HepG2 (cell line): Measurements from ENCODE around the gene SH2D3A. TPM values are rescaled to one million over a fixed set of nuclear protein-coding genes. Genes with fewer than 3 reads are reported as not detected.

Experiments
- ATAC-seq: fragments of 200-7000 bp; cut with Tn5 transposase; 3 replicates; pipeline ENCODE4 v1.9.1; 2020; ENCODE audit warnings: mild to moderate bottlenecking, moderate library complexity
- BruUV-seq: library from RNA; stranded (reverse); fragments of 400-500 nt; replicated peaks from 2 replicates; lab custom pipeline; 2021; lab: Mats Ljungman, UMichigan
- CTCF ChIA-PET: fragments of 300-600 bp; formaldehyde crosslinking; extraction: SDS; loops from one replicate; lab custom pipeline; 2021; ENCODE audit warnings: low total read pairs, inconsistent platforms, low intra/inter-chr PET ratio; lab: Yijun Ruan, JAX
- POLR2A ChIA-PET: fragments of 350-600 bp; sonication (Branson Sonifier 250); formaldehyde crosslinking; loops from one replicate; lab custom pipeline; 2020; ENCODE audit warnings: antibody characterized with exemption, inconsistent platforms; lab: Yijun Ruan, JAX
- DNase-seq: peaks from one replicate; pipeline ENCODE4 v3.0.0-alpha.2; 2015; ENCODE audit warnings: low spot score
- FAIRE-seq: peaks from 3 replicates; lab custom pipeline; 2011; peaks lifted over from hg19 to GRCh38; lab: Jason Lieb, UNC
- H2AFZ ChIP-seq: one replicate; pipeline ENCODE4 v1.6.1; 2011; ENCODE audit warnings: low read length, inconsistent platforms
- H3K27ac ChIP-seq: fragments of 300-600 bp; 3 replicates; pipeline ENCODE4 v1.8.0; 2011; ENCODE audit warnings: mixed run types, mild to moderate bottlenecking, mixed read lengths, low read length, inconsistent platforms; ENCODE audit not compliant: insufficient read depth; ENCODE audit errors: extremely low read length
- H3K27me3 ChIP-seq, 2 experiments: fragments of 200-600 bp in 1 of 2; 2 replicates in 1 of 2; 3 replicates in 1 of 2; pipeline versions ENCODE4 v1.6.0 to v1.8.0; 2011; ENCODE audit warnings: low read length in 2 of 2, mild to moderate bottlenecking in 2 of 2, moderate library complexity in 2 of 2, inconsistent platforms in 1 of 2; ENCODE audit not compliant: insufficient read depth in 2 of 2, control insufficient read depth in 1 of 2
- H3K36me3 ChIP-seq, 2 experiments: fragments of 200-600 bp in 1 of 2; replicated peaks in 1 of 2; 2 replicates in 1 of 2; 3 replicates in 1 of 2; pipeline versions ENCODE4 v1.5.1 to v1.8.0; 2011; ENCODE audit warnings: low read length in 2 of 2, inconsistent platforms in 1 of 2; ENCODE audit not compliant: insufficient read depth in 2 of 2, control insufficient read depth in 1 of 2
- H3K4me1 ChIP-seq: 2 replicates; pipeline ENCODE4 v1.5.1; 2012; ENCODE audit warnings: low read length, inconsistent platforms; ENCODE audit not compliant: insufficient read depth
- H3K4me2 ChIP-seq: 2 replicates; pipeline ENCODE4 v1.6.0; 2011; ENCODE audit warnings: low read depth, low read length, inconsistent platforms
- H3K4me3 ChIP-seq, 3 experiments: fragments of 200-600 bp in 1 of 3; sonication (generic), shearing (Covaris generic) in 1 of 3; replicated peaks in 1 of 3; 2 replicates each; pipeline ENCODE4 v1.5.1; 2011 to 2016; ENCODE audit warnings: low read length in 3 of 3, inconsistent platforms in 2 of 3, low read depth in 2 of 3, mild to moderate bottlenecking in 2 of 3, control low read depth in 1 of 3, mixed read lengths in 1 of 3; ENCODE audit not compliant: insufficient read depth in 1 of 3
- H3K79me2 ChIP-seq: one replicate; pipeline ENCODE4 v1.6.1; 2011; ENCODE audit warnings: low read length, inconsistent platforms; ENCODE audit not compliant: insufficient read depth
- H3K9ac ChIP-seq: 2 replicates; pipeline ENCODE4 v1.6.0; 2011; ENCODE audit warnings: mild to moderate bottlenecking, low read depth, low read length, inconsistent platforms; ENCODE audit not compliant: insufficient read depth
- H3K9me3 ChIP-seq: 2 replicates; pipeline ENCODE4 v1.5.1; 2012; ENCODE audit warnings: mild to moderate bottlenecking, low read length
- H4K20me1 ChIP-seq: 2 replicates; pipeline ENCODE4 v1.6.0; 2011; ENCODE audit warnings: inconsistent platforms, mild to moderate bottlenecking, low read length, moderate library complexity; ENCODE audit not compliant: insufficient read depth
- PCBP1 ChIP-seq: fragments of 200-400 bp; formaldehyde crosslinking; IDR thresholded peaks from 2 replicates; pipeline ENCODE4 v1.6.1; 2017; ENCODE audit warnings: mild to moderate bottlenecking, low read depth, low read length, borderline replicate concordance
- POLR2A ChIP-seq, 2 experiments: IDR thresholded peaks; 2 replicates each; pipeline ENCODE4 v1.6.1; 2011; ENCODE audit warnings: low read depth in 2 of 2, low read length in 2 of 2, mild to moderate bottlenecking in 1 of 2, moderate library complexity in 1 of 2; ENCODE audit not compliant: insufficient read depth in 1 of 2
- POLR2G ChIP-seq: fragments of 200-400 bp; formaldehyde crosslinking; IDR thresholded peaks from 2 replicates; pipeline ENCODE4 v1.6.1; 2018; ENCODE audit warnings: mild to moderate bottlenecking, low read depth, low read length, moderate library complexity
- RBM22 ChIP-seq: fragments of 200-400 bp; formaldehyde crosslinking; optimal IDR thresholded peaks from 2 replicates; pipeline ENCODE3; 2017; ENCODE audit warnings: mild to moderate bottlenecking, low read length, moderate library complexity
- SMAD3 ChIP-seq: sonication (generic); formaldehyde crosslinking; IDR thresholded peaks from 2 replicates; pipeline ENCODE4 v1.4.0; 2020; ENCODE audit warnings: missing genetic modification reagents
- SSRP1 ChIP-seq: IDR thresholded peaks from 2 replicates; pipeline ENCODE4 v1.6.1; 2016; ENCODE audit warnings: control low read depth
- ZNF263 ChIP-seq: sonication (generic); formaldehyde crosslinking; IDR thresholded peaks from 2 replicates; pipeline ENCODE4 v1.4.0; 2020; ENCODE audit warnings: missing genetic modification reagents
- ZNF687 ChIP-seq: sonication (generic); formaldehyde crosslinking; IDR thresholded peaks from 2 replicates; pipeline ENCODE4 v1.5.1; 2020; ENCODE audit warnings: mild to moderate bottlenecking, missing genetic modification reagents, moderate library complexity
- ZSCAN22 ChIP-seq: sonication (generic); formaldehyde crosslinking; IDR thresholded peaks from 2 replicates; pipeline ENCODE4 v1.4.0; 2020; ENCODE audit warnings: mild to moderate bottlenecking, missing genetic modification reagents
- WGBS: methylation state at CpG from one replicate; pipeline ENCODE4 v1.1.6; 2017; ENCODE audit warnings: low lambda C conversion rate; 5-methylcytosine and 5-hydroxymethylcytosine counted together
- in situ Hi-C: cut with HindIII; loops from 2 replicates; pipeline ENCODE4 v1.10.0; 2017; ENCODE audit warnings: low pct_unique_long_range_greater_than_20kb; ENCODE audit not compliant: extremely low pct_ligation_motif_present
- intact Hi-C: fragments of 100-400 bp; cut with micrococcal nuclease; formaldehyde crosslinking; loops from one replicate; pipeline ENCODE4 v1.10.0; 2022; ENCODE audit not compliant: unreplicated experiment
- polyA plus RNA-seq, 8 experiments: library from polyadenylated mRNA; depleted of rRNA in 3 of 8; stranded (reverse) in 7 of 8; unstranded in 1 of 8; fragments of >200 nt; fragmentation: Illumina TruSeq in 4 of 8; extraction: Trizol in 4 of 8; gene quantifications; 2 replicates each; pipeline versions ENCODE4 v1.2.1 to v1.2.3, GENCODE V29; 2011 to 2016; ENCODE audit warnings: low read depth in 4 of 8, missing spikeins in 1 of 8, mixed read lengths in 1 of 8; ENCODE audit not compliant: insufficient read depth in 1 of 8
- total RNA-seq, 5 experiments: library from RNA; depleted of rRNA; stranded (reverse); fragments of >200 nt; fragmentation: Illumina TruSeq; extraction: Trizol; gene quantifications; 2 replicates each; pipeline ENCODE4 v1.2.3, GENCODE V29; 2016; ENCODE audit warnings: low read depth in 1 of 5
- TF ChIP-seq, protein P1 (sequence below): sonication (generic); formaldehyde crosslinking; IDR thresholded peaks from 2 replicates; pipeline ENCODE4 v1.5.1; 2020; ENCODE audit warnings: missing genetic modification reagents, mild to moderate bottlenecking, borderline replicate concordance
- TF ChIP-seq, protein P2 (sequence below): sonication (generic); formaldehyde crosslinking; IDR thresholded peaks from 2 replicates; pipeline ENCODE4 v1.5.1; 2020; ENCODE audit warnings: missing genetic modification reagents, mild to moderate bottlenecking, borderline replicate concordance

SH2D3A gene
- total and polyA plus RNA-seq, 2 of the 13 experiments (the other 11 are each of a cell fraction or from before 2014, with no cell fraction given): 1.0 to 2.2 TPM

- Histone ChIP-seq H3K9ac (no peak overlapping the region), H4K20me1 (peaks cover 64% of the 10 kb centered on the region), H3K4me1 (0 out of 2 replicates have a peak, but pooled peaks cover 10% of the 10 kb centered on the region), H3K9me3 (no peaks in the 10 kb centered on the region), H3K27ac (no peak overlapping the region), H3K79me2 (no peaks in the 10 kb centered on the region), H3K4me3 (no peak overlapping the region), H3K27me3 (no peaks in the 10 kb centered on the region), H2AFZ (no peak overlapping the region), H3K36me3 (peaks cover 25 to 89% of the 10 kb centered on the region in 2 experiments), H3K4me2 (no peak overlapping the region)
- intact Hi-C loops (no loop called here), in situ Hi-C loops (no loop called here)
- TF ChIP-seq, protein P1, sequence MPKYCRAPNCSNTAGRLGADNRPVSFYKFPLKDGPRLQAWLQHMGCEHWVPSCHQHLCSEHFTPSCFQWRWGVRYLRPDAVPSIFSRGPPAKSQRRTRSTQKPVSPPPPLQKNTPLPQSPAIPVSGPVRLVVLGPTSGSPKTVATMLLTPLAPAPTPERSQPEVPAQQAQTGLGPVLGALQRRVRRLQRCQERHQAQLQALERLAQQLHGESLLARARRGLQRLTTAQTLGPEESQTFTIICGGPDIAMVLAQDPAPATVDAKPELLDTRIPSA (CRISPR knock-in tag): no peak
- TF ChIP-seq PCBP1: 0 out of 2 replicates have a peak, but pooled peaks have one; percentile 39
- peak; percentile 14 for TF ChIP-seq RBM22
- TF ChIP-seq ZSCAN22 (CRISPR knock-in tag): peak; percentile 98
- FAIRE-seq (no peak), DNase-seq (no peak), ATAC-seq (no peak)
- ChIA-PET CTCF (no interaction called here), POLR2A (no interaction called here)
- BruUV-seq: no TSS peak
- WGBS: 97% methylated on average over 3 of the region's 3 CpGs
Observed at GRCh38 chr19:6706633-6706958, 60.6 kb downstream of the SH2D3A start.

- no peak overlapping the region for H3K4me2 ChIP-seq
- no peak overlapping the region for H3K4me3 ChIP-seq
- H3K9ac ChIP-seq: no peak overlapping the region
- intact Hi-C loops (no loop called here), in situ Hi-C loops (no loop called here)
- H3K4me1 ChIP-seq: 0 out of 2 replicates have a peak, but pooled peaks cover 10% of the 10 kb centered on the region
- no TSS peak for BruUV-seq
- H4K20me1 ChIP-seq: peaks cover 62% of the 10 kb centered on the region
- WGBS: 88% methylated on average over 11 of the region's 11 CpGs
- no peaks in the 10 kb centered on the region for H3K27me3 ChIP-seq
- ATAC-seq (peak; percentile 16), DNase-seq (no peak), FAIRE-seq (no peak)
- no peaks in the 10 kb centered on the region for H3K9me3 ChIP-seq
- CTCF ChIA-PET: no interaction called here
- H3K79me2 ChIP-seq: no peaks in the 10 kb centered on the region
- no peak overlapping the region for H3K27ac ChIP-seq
- no peak overlapping the region for H2AFZ ChIP-seq
- peaks cover 25 to 87% of the 10 kb centered on the region in 2 experiments for H3K36me3 ChIP-seq
- POLR2A ChIA-PET: interaction anchor here (0.9 to 3.2 kb wide), 5 partner anchors 10 to 47 kb away, joined by 3 to 20 read pairs (median 6); partner anchors contain the start of gene C3
- TF ChIP-seq SSRP1 (CRISPR knock-in tag) (0 out of 2 replicates have a peak, but pooled peaks have one; percentile 22), POLR2G (peak; percentile 40; the same call in 1 of the 2 replicates), SMAD3 (CRISPR knock-in tag) (no peak), ZNF263 (CRISPR knock-in tag) (peak; percentile 59), ZNF687 (CRISPR knock-in tag) (0 out of 2 replicates have a peak, but pooled peaks have one; percentile 8), POLR2A (IDR thresholded peaks at IDR 0.05; ENCODE audit: insufficient read depth in 1 of 2, low read depth in 2 of 2, low read length in 2 of 2) (peak in 1 of 2 experiments; percentile 46; a peak in 1 of 4 replicates)
- TF ChIP-seq, protein P2, sequence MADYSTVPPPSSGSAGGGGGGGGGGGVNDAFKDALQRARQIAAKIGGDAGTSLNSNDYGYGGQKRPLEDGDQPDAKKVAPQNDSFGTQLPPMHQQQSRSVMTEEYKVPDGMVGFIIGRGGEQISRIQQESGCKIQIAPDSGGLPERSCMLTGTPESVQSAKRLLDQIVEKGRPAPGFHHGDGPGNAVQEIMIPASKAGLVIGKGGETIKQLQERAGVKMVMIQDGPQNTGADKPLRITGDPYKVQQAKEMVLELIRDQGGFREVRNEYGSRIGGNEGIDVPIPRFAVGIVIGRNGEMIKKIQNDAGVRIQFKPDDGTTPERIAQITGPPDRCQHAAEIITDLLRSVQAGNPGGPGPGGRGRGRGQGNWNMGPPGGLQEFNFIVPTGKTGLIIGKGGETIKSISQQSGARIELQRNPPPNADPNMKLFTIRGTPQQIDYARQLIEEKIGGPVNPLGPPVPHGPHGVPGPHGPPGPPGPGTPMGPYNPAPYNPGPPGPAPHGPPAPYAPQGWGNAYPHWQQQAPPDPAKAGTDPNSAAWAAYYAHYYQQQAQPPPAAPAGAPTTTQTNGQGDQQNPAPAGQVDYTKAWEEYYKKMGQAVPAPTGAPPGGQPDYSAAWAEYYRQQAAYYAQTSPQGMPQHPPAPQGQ (CRISPR knock-in tag): no peak
Observed at GRCh38 chr19:6705931-6706632, 61.2 kb downstream of the SH2D3A start.
